ENCODE data around the gene PIP5K1C. TPM values are rescaled to one million over a fixed set of nuclear protein-coding genes. Genes with fewer than 3 reads are reported as not detected.

The PIP5K1C gene
- total RNA-seq, 1 donor from 2014 or later = 42.0 TPM

GRCh38 chr19:3626473-3627350, 73.6 kb downstream of the PIP5K1C start, which contains the start of gene CACTIN:
CACTIN (minus strand) TSS chr19:3626790; CDS start chr19:3626762, 28 bp downstream.
- Mint-ChIP-seq H3K4me1 (ENCODE audit: low read depth, unreplicated experiment) (peaks cover 4% of the 10 kb centered on the region), H3K27ac (ENCODE audit: unreplicated experiment) (peak within 1 kb of the TSS; percentile 97), H3K9me3 (ENCODE audit: unreplicated experiment) (no peaks in the 10 kb centered on the region), H3K36me3 (ENCODE audit: low read depth, unreplicated experiment) (peaks cover 4% of the 10 kb centered on the region), H3K4me3 (ENCODE audit: unreplicated experiment) (peak within 1 kb of the TSS; percentile 94), H3K27me3 (ENCODE audit: low read depth, unreplicated experiment) (no peaks in the 10 kb centered on the region)
- peak within 1 kb of the TSS; percentile 99 for H3K27ac ChIP-seq (ENCODE audit: low read depth, low read length)
- H3K4me1 ChIP-seq (ENCODE audit: insufficient read depth, low read length) = peaks cover 10% of the 10 kb centered on the region
- peak within 1 kb of the TSS; percentile 96 for H3K4me3 ChIP-seq (ENCODE audit: insufficient read depth, low read depth, low read length)
- H3K36me3 ChIP-seq (ENCODE audit: insufficient read depth, low read length) = no peaks in the 10 kb centered on the region
- DNase-seq (ENCODE audit: low read depth) (peak; percentile 93), FAIRE-seq (peak; percentile 83)
- H3K27me3 ChIP-seq (ENCODE audit: insufficient read depth, low read length) = no peaks in the 10 kb centered on the region
- TF ChIP-seq EZH2 (IDR thresholded peaks at IDR 0.05; ENCODE audit: insufficient read depth, low read length) (no peak), CTCF (IDR thresholded peaks at IDR 0.05; ENCODE audit: insufficient read depth, low read depth, low read length) (no peak)
- peaks cover 31% of the 10 kb centered on the region for H4K20me1 ChIP-seq (ENCODE audit: insufficient read depth, low read length)
- H2AFZ ChIP-seq (ENCODE audit: low read depth, low read length) = peak within 1 kb of the TSS; percentile 83
- peak within 1 kb of the TSS; percentile 94 for H3K9ac ChIP-seq (ENCODE audit: low read length)
- H3K79me2 ChIP-seq (ENCODE audit: insufficient read depth, low read length) = peaks cover 37% of the 10 kb centered on the region
- no peaks in the 10 kb centered on the region for H3K9me3 ChIP-seq (ENCODE audit: insufficient read depth, low read depth, low read length)
- peak within 1 kb of the TSS; percentile 95 for H3K4me2 ChIP-seq (ENCODE audit: low read length)

GRCh38 chr19:3625996-3626472, 74.2 kb downstream of the PIP5K1C start:
- Histone ChIP-seq H3K27ac (ENCODE audit: low read depth, low read length) (peak overlapping the region; percentile 99), H4K20me1 (ENCODE audit: insufficient read depth, low read length) (peaks cover 31% of the 10 kb centered on the region), H3K4me3 (ENCODE audit: insufficient read depth, low read depth, low read length) (peak overlapping the region; percentile 96), H3K27me3 (ENCODE audit: insufficient read depth, low read length) (no peaks in the 10 kb centered on the region), H2AFZ (ENCODE audit: low read depth, low read length) (peak overlapping the region; percentile 83), H3K36me3 (ENCODE audit: insufficient read depth, low read length) (no peaks in the 10 kb centered on the region), H3K9me3 (ENCODE audit: insufficient read depth, low read depth, low read length) (no peaks in the 10 kb centered on the region), H3K4me2 (ENCODE audit: low read length) (peak overlapping the region; percentile 95), H3K79me2 (ENCODE audit: insufficient read depth, low read length) (peaks cover 37% of the 10 kb centered on the region), H3K4me1 (ENCODE audit: insufficient read depth, low read length) (peaks cover 10% of the 10 kb centered on the region), H3K9ac (ENCODE audit: low read length) (peak overlapping the region; percentile 94)
- peak; percentile 10 for DNase-seq (ENCODE audit: low read depth)
- Mint-ChIP-seq H3K36me3 (ENCODE audit: low read depth, unreplicated experiment) (peaks cover 4% of the 10 kb centered on the region), H3K27ac (ENCODE audit: unreplicated experiment) (peak overlapping the region; percentile 97), H3K4me1 (ENCODE audit: low read depth, unreplicated experiment) (peaks cover 4% of the 10 kb centered on the region), H3K9me3 (ENCODE audit: unreplicated experiment) (no peaks in the 10 kb centered on the region), H3K4me3 (ENCODE audit: unreplicated experiment) (peak overlapping the region; percentile 94), H3K27me3 (ENCODE audit: low read depth, unreplicated experiment) (no peaks in the 10 kb centered on the region)
- FAIRE-seq = no peak
- no peak for TF ChIP-seq EZH2 (IDR thresholded peaks at IDR 0.05; ENCODE audit: insufficient read depth, low read length)

- Mint-ChIP-seq H3K4me3 (ENCODE audit: unreplicated experiment) (no peak overlapping the region), H3K36me3 (ENCODE audit: low read depth, unreplicated experiment) (peaks cover 3% of the 10 kb centered on the region), H3K9me3 (ENCODE audit: unreplicated experiment) (no peaks in the 10 kb centered on the region), H3K27ac (ENCODE audit: unreplicated experiment) (no peak overlapping the region), H3K4me1 (ENCODE audit: low read depth, unreplicated experiment) (peaks cover 4% of the 10 kb centered on the region), H3K27me3 (ENCODE audit: low read depth, unreplicated experiment) (no peaks in the 10 kb centered on the region)
- Histone ChIP-seq H3K9ac (ENCODE audit: low read length) (no peak overlapping the region), H3K4me1 (ENCODE audit: insufficient read depth, low read length) (peaks cover 10% of the 10 kb centered on the region), H3K79me2 (ENCODE audit: insufficient read depth, low read length) (peaks cover 37% of the 10 kb centered on the region), H3K9me3 (ENCODE audit: insufficient read depth, low read depth, low read length) (no peaks in the 10 kb centered on the region), H3K27ac (ENCODE audit: low read depth, low read length) (no peak overlapping the region), H3K4me2 (ENCODE audit: low read length) (no peak overlapping the region), H4K20me1 (ENCODE audit: insufficient read depth, low read length) (peaks cover 31% of the 10 kb centered on the region), H2AFZ (ENCODE audit: low read depth, low read length) (no peak overlapping the region), H3K36me3 (ENCODE audit: insufficient read depth, low read length) (no peaks in the 10 kb centered on the region), H3K4me3 (ENCODE audit: insufficient read depth, low read depth, low read length) (no peak overlapping the region), H3K27me3 (ENCODE audit: insufficient read depth, low read length) (no peaks in the 10 kb centered on the region)
- TF ChIP-seq CTCF (IDR thresholded peaks at IDR 0.05; ENCODE audit: insufficient read depth, low read depth, low read length) = no peak
- no peak for TF ChIP-seq EZH2 (IDR thresholded peaks at IDR 0.05; ENCODE audit: insufficient read depth, low read length)
- FAIRE-seq (no peak), DNase-seq (ENCODE audit: low read depth) (no peak)
Measured at GRCh38 chr19:3623716-3624115, 76.6 kb downstream of the PIP5K1C start.

Measured in astrocyte (in vitro differentiated cells and primary cell).